GM12891 (cell line): ENCODE measurements around the gene TBC1D3G. TPM values are rescaled to one million over a fixed set of nuclear protein-coding genes. Genes with fewer than 3 reads are reported as not detected.
"Not testable (repeated sequence)": the region's sequence is repeated elsewhere in the genome, so short reads cannot be mapped to it uniquely, and the experiment has no call there.

Experiments
- DNase-seq: peaks from one replicate; pipeline ENCODE4 v3.0.0; 2011; ENCODE audit warnings: low spot score; ENCODE audit not compliant: insufficient read length
- FAIRE-seq: peaks from 2 replicates; lab custom pipeline; 2011; peaks lifted over from hg19 to GRCh38; lab: Jason Lieb, UNC
- polyA plus RNA-seq: library from polyadenylated mRNA; unstranded; fragments of >200 nt; gene quantifications from one replicate; pipeline ENCODE4 v1.2.1, GENCODE V29; 2012; ENCODE audit warnings: low read depth, missing spikeins, inconsistent platforms; ENCODE audit not compliant: missing spikeins

TBC1D3G gene
- polyA plus RNA-seq: not detected

DNA sequence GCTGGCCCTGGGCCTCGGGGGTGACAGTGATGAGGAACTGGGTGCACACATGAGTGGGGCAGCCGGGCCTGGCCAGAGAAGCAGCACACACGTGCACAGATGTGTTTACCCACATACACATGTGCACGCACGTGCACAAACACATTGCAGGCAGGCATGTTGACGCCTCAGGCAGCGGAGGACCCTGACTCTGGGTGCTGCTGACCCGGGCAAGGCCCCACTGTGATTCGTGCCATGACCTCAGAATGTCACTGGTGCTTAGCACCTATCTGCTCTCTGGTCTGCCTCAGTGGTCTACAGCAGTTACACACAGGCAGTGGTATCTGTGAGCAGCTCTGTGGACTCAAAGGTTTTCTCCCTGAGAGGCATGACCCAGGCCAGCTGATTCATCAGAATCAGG is at the start of gene TBC1D3G:
Gene TBC1D3G, plus strand, starts transcription at position 301 of the 400 bp plus-strand sequence. CDS start 1,528 bp downstream, outside the sequence.
- not testable (repeated sequence) for DNase-seq, FAIRE-seq

DNA sequence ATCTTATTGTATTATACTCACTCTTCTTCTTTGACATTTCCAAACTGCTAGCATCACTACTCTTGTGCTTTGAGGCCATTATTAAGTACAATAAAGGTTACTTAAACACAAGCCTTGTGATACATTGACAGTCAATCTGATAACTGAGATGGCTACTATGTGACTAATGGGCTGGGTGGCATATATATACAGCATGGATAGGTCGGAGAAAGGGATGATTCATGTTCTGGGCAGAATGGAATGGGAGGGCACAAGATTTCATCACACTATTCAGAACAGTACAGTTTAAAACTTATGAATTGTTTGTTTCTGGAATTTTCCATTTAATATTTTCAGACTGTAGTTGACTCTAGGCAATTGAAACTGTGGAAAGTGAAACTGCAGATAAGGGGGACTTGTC is 40.4 kb upstream of the TBC1D3G start:
- FAIRE-seq, DNase-seq: not testable (repeated sequence)

DNA sequence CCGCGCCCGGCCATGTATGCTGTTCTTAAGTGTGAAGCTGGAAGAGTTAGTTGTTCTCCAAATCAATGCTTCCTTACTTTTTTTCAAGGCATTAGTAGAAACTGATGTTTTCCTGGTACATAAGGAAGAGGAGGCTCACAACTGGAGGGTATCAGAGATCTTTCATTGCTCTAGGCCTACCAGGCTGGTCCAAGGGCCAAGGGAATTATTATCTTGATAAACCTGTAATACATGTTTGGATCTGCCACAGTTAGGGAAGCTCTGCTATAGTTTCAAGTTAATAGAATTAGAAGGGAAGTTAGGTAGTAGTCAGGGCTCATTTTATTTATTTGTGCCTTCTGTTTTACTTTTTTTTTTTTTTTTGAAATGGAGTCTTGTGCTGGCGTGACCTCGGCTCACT is 39.5 kb upstream of the TBC1D3G start:
- not testable (repeated sequence) for FAIRE-seq, DNase-seq

DNA sequence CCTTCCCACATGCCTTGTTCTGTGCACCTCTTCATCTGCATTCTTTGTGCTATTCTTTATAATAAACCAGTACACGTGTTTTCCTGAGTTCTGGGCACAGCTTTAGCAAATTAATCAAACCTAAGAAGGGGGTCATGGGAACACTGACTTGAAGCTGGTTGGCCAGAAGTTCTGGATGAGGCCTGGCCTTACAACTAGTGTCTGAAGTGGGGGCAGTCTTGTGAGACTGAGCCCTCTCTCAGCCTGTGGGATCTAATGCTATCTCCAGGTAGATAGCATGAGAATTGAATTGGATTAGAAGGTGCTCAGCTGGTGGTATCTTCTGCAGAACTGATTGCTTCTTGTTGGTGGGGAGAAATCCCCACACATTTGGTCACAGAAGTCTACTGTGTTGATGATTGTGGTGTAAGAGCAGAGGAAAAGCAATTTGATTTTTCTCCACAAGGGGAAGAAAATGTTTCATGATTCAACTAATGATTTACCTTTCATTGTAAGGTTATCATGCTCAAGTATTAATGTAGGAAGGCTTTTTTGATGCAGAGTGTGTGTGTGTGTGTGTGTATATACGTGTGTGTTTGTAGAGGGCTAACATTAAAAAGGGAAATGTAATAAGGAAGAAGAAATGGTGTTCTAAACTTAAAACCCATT is 33.6 kb upstream of the TBC1D3G start:
- not testable (repeated sequence) for DNase-seq, FAIRE-seq

DNA sequence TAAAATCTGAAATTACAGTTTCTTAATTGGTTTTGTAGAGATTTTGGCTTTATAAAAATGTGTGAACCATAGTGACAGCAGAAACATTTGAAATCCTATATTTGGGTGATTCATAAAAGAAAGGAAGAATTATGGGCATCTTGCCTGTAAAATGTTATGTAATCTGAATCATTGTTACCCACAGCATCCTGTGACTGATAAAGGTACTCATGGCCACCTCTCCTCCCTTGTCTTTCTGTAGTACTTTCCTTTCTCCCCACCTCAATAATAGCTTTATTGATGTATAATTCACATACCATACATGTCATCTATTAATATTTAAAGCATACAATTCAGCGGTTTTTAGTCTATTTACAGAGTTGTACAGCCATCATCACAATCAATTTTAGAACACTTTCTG is 28.5 kb upstream of the TBC1D3G start:
- FAIRE-seq, DNase-seq: not testable (repeated sequence)

DNA sequence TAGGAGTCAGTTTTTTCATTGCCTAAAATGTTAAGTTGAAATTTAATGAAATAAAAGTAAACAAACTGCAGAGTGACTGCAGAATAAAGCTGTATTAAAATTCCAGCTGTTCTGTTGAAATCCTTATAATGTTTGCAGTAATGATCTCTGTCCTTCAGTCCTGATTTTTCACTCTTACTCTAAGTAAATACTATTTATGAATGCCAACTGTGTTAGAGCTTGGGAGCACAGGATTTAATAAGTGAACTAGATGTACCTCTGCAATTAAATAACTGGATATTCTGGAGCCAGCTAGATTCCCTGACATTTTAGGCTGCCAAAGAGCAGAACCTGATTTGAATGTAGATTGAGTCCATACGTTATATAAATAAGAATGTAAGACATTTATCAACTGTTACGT is 7.9 kb upstream of the TBC1D3G start:
- DNase-seq, FAIRE-seq: not testable (repeated sequence)

DNA sequence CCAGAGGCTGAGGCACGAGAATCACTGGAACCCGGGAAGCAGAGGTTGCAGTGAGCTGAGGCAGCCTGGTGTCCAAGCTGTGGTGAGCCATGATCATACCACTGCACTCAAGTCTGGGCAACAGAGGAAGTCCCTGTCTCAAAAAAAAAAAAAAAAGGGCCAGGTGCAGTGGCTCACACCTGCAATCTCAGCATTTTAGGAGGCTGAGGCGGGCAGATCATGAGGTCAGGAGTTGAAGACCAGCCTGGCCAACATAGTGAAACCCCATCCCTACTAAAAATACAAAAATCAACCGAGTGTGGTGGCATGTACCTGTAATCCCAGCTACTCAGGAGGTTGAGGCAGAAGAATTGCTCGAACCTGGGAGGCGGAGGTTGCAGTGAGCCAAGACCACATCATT is 38.8 kb downstream of the TBC1D3G start:
- not testable (repeated sequence) for DNase-seq, FAIRE-seq

DNA sequence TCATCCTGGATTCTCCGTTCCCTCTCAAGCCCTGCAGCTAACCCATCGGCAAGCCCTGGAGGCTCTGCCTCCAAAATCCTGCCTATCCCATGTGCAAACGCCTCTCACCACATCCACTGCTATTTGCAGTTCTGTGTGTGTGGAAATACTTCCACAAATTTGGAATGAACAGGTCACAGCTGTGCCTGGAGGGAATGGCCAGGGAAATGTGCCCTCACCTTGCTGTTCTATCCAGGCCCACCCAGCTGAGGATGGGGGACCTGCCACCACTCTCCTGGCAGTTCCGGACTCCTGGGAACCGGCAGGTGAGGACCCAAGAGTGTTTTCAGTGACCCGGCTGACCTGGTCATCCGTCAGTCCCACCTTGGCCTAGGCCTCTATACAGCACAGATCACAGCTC is 52.3 kb downstream of the TBC1D3G start:
- DNase-seq, FAIRE-seq: not testable (repeated sequence)
